Tibial nerve (tissue), 4 donors: ENCODE measurements around the gene DAD1.

Experiments
- CTCF ChIP-seq, 5 experiments: fragments of 200-600 bp in 3 of 5; fragments of 450-650 bp in 2 of 5; sonication (generic) in 3 of 5; IDR thresholded peaks; one replicate each; pipeline ENCODE4 v1.5.1; 2016 to 2019; ENCODE audit warnings: antibody characterized with exemption in 5 of 5, mild to moderate bottlenecking in 3 of 5, moderate library complexity in 2 of 5
- EP300 ChIP-seq, 2 donors: sonication (generic); formaldehyde crosslinking; IDR thresholded peaks; one replicate each; pipeline ENCODE4 v1.6.1; 2017; ENCODE audit warnings: antibody characterized with exemption in 2 of 2, mild to moderate bottlenecking in 1 of 2
- POLR2A ChIP-seq, 2 donors: fragments of 450-650 bp; IDR thresholded peaks; one replicate each; pipeline ENCODE4 v1.6.1; 2017; ENCODE audit warnings: antibody characterized with exemption in 2 of 2, mild to moderate bottlenecking in 2 of 2, moderate library complexity in 2 of 2

- TF ChIP-seq CTCF (IDR thresholded peaks at IDR 0.05) (no peak), POLR2A (IDR thresholded peaks at IDR 0.05) (no peak), EP300 (IDR thresholded peaks at IDR 0.05) (no peak)
Measured at GRCh38 chr14:22579881-22580280, 9.1 kb downstream of the DAD1 start.
